Forelimb muscle (tissue), 1 donor: ENCODE measurements around the gene MRPS18A. TPM values are rescaled to one million over a fixed set of nuclear protein-coding genes. Genes with fewer than 3 reads are reported as not detected.
"Not testable (repeated sequence)": the region's sequence is repeated elsewhere in the genome, so short reads cannot be mapped to it uniquely, and the experiment has no call there.

Experiments
- DNase-seq: peaks from one replicate; pipeline ENCODE4 v3.0.0-alpha.2; 2013; ENCODE audit warnings: low read depth
- polyA plus RNA-seq: library from polyadenylated mRNA; unstranded; fragments of 120-200 nt; gene quantifications from one replicate; pipeline ENCODE4 v1.2.1, GENCODE V29; 2013; ENCODE audit not compliant: insufficient read length

MRPS18A gene
- polyA plus RNA-seq, 1 donor, result 30.4 TPM

- no peak for DNase-seq
Observed at GRCh38 chr6:43717389-43717788, 29.8 kb upstream of the MRPS18A start.

GRCh38 chr6:43716099-43716498, 28.5 kb upstream of the MRPS18A start:
- DNase-seq, result no peak

GRCh38 chr6:43715056-43715788, 27.6 kb upstream of the MRPS18A start:
- no peak for DNase-seq

- no peak for DNase-seq
Observed at GRCh38 chr6:43714311-43715055, 26.9 kb upstream of the MRPS18A start.

DNA sequence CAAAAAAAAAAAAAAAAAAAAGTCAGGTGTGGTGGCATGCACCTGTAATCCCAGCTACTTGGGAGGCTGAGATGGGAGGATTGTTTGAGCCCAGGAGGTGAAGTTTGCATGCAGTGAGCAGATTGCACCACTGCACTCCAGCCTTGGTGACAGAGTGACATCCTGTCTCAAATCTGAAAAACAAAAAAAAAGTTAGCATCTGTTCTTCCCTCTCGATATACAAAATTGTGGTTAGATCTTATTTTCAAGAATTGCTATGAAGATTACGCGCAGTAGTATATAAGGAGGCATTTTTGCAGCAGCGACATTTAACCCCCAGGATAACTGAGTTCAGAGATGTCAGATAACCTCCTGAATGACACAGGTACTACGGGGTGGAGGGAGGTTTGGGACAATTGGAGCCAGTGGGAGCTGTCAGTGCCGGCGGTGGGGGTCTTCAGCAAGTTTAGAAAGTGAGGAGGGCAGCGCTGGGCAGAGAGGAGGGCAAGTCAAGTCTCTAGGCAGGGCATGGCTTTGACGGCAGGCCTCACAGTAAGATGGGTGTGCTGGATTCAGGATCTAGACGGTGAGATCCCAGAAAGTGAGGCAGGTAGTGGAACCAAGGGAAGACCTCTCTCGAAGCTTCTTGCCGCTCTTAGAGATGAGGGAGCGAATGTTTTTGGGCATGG, 26.2 kb upstream of the MRPS18A start:
- no peak for DNase-seq

DNA sequence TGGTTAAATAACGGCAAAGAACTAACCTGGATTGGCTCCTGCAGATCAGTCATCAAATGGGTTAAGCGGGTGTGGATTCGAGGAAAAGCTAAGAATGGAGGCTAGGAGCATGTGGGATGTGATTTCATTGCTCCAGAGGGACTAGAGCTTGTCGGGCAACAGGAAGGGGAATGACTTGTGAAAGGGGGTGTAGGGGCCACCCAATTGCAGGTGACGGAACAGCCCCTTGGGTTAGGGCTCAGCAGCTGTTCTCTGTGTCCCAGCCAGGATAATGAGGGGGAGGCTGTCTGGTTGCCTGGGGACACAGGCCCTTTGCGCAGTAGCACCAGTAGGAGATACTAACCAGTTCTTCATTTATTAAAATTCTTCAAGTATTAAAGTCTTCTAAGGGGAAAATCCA, 25.0 kb upstream of the MRPS18A start:
- DNase-seq, result no peak

GRCh38 chr6:43710576-43710975, 23.0 kb upstream of the MRPS18A start:
- no peak for DNase-seq

DNA sequence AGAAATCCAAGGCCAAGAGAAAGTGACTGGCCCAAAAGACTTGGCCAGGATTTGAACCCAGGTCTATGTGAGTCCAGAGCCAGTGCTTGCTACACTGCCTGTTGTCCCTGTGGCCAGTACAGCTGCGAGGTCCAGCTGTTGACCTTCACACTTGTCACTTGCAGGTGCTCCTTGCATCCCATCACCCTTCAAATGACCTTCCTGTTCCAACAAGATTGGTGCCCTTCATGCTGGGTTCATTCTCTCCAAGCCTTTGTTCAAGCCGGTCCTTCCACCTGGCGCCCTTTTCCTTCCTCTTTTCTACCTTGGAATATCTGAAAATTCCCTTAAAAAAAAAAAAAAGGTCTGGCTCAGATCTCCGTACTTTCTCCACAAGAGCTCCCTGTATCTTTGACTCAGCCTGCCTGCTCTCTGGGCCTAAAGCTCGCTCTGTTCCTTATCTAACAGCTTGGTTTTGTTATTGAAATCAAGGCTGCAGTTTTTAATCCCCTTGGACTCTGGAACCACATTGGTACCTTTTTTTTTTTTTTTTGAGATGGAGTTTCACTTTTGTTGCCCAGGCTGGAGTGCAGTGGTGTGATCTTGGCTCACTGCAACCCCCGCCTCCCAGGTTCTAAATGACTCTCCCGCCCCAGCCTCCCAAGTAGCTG, 22.2 kb upstream of the MRPS18A start:
- DNase-seq, result no peak

DNA sequence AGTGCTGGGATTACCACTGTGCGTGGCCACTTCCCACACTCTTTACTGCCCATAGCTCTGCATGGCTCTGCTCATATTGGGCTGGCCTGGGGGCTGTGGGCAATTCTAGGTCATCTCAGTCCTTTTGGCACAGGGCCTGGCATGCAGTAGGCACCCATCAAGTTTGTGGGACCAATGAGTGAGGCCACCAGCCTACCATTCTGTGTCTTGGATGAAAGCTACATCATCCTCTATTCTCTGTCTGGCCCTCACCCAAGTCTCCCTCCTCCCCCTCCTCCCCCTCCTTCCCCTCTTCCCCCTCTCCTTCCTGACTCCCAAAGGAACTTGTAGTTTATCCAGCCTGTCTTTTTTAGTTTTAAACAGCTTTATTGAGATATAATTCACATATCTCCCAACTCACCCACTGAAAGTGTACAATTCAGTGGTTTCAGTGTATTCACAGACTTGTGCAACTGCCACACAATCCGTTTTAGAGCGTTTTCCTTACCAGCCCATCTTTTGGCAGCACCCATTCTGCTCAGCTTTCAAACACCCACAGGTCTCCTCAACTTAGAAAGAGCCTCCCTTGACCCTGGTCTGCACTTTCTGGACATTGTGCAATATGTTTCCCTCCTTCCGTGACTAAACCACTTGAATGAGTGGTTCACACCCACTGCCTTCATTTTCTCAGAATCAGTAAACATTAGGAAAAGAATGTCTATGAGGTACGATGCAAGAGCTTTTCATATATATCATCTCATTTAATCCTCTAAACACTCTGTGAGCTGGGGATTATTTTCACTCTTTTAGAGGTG, 21.5 kb upstream of the MRPS18A start:
- DNase-seq, result no peak

- DNase-seq, result no peak
Observed at GRCh38 chr6:43707767-43708166, 20.2 kb upstream of the MRPS18A start.

DNA sequence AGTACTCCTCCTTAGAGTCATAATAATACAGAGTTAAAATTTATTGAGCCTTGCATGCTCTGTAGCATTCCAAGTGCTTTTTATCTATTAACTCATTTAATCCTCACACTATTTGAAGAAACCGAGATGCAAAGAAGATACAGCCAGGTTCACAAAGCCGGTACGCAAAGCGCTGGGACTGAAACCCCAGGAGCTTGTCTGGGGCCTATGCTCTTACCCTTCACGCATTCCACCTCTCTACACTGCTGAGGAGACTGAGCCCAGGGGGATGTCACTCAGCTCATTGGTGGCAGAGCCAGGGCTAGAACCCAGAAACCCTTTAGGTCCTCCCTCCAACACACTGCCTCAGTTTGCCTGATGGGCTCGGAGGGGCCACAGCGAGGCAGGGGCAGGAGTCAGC, 19.7 kb upstream of the MRPS18A start:
- DNase-seq, result no peak

- DNase-seq, result no peak
Observed at GRCh38 chr6:43706788-43707187, 19.2 kb upstream of the MRPS18A start.

- DNase-seq, result no peak
Observed at GRCh38 chr6:43705996-43706395, 18.4 kb upstream of the MRPS18A start.

DNA sequence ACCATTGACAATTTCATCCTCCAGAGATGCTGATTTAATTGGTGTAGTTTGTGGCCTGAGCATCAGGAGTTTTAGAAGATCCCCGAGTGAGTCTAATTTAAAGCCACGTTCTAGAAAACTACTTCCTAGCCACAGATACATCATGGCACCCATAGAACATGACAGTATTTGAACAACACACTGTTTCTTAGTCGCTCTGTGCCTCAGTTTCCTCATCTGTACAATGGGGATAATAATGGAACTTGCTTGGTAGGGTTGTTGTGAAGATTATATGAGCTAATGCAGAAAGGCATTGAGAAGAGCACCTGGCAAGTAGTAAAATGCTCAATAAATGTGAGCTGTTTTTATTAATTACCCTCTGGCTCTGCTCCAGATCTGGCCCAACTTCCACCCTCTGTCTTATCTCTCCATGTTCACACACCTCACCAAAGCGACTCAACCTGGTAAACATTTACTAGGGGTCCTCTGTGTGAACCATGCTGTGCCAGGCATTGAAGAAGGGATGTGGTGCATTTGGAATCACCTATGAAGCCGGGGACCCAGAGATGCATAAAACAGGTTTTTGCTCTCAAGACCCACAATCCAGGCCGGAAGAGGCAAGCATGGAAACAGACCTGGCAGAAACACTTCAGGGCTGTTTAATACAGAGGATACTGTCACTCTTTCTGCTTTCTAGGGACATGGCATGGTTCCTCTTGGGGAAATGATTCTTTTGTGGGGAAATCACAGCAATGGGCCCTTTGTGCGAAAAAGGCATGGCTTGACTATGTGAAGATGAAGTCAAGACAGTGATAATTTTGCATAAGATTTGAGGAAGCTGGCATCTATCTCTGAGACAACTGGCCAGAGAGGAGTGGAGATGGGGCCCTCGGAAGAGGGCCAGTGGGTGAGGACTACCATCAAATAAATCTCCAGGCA, 16.2 kb upstream of the MRPS18A start:
- DNase-seq, result no peak

DNA sequence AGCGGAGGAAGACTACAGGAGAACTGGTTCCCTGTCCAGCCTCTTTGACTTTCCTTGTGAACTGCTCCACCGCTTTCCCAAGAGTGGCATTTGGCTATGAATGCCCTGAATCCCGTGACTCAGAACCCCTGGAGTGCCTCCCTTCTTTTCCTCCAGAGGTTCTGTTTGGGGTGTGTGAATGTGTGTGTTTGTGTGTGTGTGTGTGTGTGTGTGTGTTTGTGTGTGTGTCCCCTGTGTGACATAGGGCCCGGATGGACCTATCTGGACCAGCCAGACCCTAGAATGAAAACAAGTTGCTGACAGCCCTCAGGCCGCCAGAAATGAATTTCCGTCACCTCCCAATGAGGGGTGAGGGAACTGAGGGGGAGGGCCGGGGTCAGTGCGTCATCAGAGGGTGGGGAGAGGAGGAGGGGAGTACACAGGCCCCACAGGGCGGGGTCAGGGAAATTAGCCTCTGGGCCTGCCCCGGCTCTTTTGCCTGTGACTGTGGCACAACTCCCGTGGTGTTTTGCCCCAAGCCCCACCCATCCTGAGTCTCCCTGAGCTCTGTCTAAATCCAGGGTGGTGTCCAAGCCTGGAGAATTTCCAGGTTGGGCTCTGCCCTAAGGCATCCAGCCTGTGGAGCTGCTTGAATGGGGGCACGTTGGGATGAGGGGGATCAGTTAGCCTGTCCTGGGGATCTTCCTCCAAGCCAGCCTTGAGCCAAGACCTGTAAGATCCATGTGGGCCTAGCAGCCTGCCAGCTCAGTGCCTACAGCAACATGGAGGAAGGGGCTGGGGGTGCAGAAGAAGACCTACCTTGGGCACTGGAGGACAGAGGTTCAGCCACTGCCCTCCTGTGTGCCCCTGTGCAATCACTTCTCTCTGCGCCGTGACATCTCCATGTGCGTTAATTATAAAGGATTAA, 15.2 kb upstream of the MRPS18A start:
- DNase-seq, result no peak

- no peak for DNase-seq
Observed at GRCh38 chr6:43702171-43702533, 14.6 kb upstream of the MRPS18A start.

DNA sequence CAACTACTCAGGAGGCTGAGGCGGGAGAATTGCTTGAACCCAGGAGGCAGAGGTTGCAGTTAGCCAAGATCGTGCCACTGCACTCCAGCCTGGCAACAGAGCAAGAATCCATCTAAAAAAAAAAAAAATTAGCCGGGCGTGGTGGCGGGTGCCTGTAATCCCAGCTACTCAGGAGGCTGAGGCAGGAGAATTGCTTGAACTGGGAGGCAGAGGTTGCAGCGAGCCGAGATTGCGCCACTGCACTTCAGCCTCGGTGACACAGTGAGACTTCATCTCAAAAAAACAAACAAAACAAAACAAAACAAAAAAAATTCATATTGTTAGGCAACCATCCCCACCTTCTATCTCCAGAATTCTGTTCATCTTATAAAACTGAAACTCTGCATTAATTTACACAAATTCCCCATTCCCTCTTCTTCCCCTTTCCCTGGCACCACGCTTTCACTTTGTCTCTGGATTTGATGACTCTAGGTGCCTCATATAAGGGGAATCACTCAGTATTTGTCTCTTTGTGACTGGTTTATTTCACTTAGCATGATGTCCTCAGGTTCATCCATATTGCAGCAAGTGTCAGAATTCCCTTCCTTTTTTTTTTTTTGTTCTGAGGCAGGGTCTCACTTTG, 13.5 kb upstream of the MRPS18A start:
- DNase-seq, result not testable (repeated sequence)

DNA sequence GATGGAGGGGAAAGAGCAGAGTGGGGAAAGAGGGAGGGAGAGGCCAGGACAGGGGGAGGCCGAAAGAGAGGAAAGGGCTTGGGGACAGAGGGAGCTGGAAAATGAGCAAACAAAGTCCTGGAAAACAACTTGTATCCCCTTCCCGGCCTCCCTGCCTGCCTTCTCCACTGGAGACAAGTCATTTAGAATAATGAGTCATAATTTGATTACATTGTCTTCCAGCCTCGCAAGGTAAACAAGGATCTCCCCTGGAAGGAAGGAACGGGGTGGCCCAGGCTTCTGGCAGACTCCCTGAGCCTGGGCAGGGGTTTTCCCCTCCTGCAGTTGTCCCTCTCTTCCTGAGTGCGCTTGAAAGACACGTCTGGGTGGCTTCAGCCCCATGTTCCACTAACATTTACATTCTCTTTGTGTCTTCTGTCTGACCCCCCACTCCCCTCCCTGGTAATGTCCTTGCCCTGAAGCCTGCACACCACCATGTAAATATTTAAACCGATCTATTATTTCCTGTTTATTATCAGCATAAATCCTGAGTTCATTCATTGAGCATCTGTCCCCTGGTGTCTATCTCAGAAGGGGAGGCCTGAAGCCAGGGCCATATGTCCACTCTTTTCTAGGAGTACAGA, 12.1 kb upstream of the MRPS18A start:
- no peak for DNase-seq
